Glutamatergic neuron (in vitro differentiated cells): ENCODE measurements around the gene ATE1. TPM values are rescaled to one million over a fixed set of nuclear protein-coding genes. Genes with fewer than 3 reads are reported as not detected.

Source experiments
- DNase-seq: peaks from one replicate; pipeline ENCODE4 v3.0.0; 2022
- H3K27ac Mint-ChIP-seq: one replicate; pipeline ENCODE4 v1.8.0; 2020; ENCODE audit warnings: mild to moderate bottlenecking, mixed read lengths, inconsistent platforms; ENCODE audit not compliant: unreplicated experiment
- H3K27me3 Mint-ChIP-seq: one replicate; pipeline ENCODE4 v1.8.0; 2020; ENCODE audit warnings: mild to moderate bottlenecking, moderate library complexity, mixed read lengths, inconsistent platforms; ENCODE audit not compliant: unreplicated experiment
- H3K36me3 Mint-ChIP-seq: one replicate; pipeline ENCODE4 v1.8.0; 2020; ENCODE audit warnings: mild to moderate bottlenecking, mixed read lengths, inconsistent platforms; ENCODE audit not compliant: unreplicated experiment
- H3K4me1 Mint-ChIP-seq: one replicate; pipeline ENCODE4 v1.8.0; 2020; ENCODE audit warnings: mild to moderate bottlenecking, low read depth, mixed read lengths, inconsistent platforms; ENCODE audit not compliant: unreplicated experiment
- H3K4me3 Mint-ChIP-seq: one replicate; pipeline ENCODE4 v1.8.0; 2020; ENCODE audit warnings: mild to moderate bottlenecking, mixed read lengths, inconsistent platforms; ENCODE audit not compliant: unreplicated experiment
- H3K9me3 Mint-ChIP-seq: one replicate; pipeline ENCODE4 v1.8.0; 2020; ENCODE audit warnings: mild to moderate bottlenecking, moderate library complexity, mixed read lengths, inconsistent platforms; ENCODE audit not compliant: unreplicated experiment
- total RNA-seq: library from RNA; stranded (reverse); fragmentation: NEBNext Ultra II Directional; extraction: Animal tissue kit (Norgen Biotek cat#: 25700); gene quantifications from one replicate; pipeline ENCODE4 v1.2.1, GENCODE V29; 2021; ENCODE audit not compliant: unreplicated experiment
- TF ChIP-seq, protein P1 (sequence below): fragments of 200-600 bp; sonication (generic); IDR thresholded peaks from one replicate; pipeline ENCODE4 v1.5.0; 2021; ENCODE audit not compliant: partially characterized antibody, unreplicated experiment

Gene ATE1
- total RNA-seq, 1 donor from 2014 or later, result 30.4 TPM

DNA sequence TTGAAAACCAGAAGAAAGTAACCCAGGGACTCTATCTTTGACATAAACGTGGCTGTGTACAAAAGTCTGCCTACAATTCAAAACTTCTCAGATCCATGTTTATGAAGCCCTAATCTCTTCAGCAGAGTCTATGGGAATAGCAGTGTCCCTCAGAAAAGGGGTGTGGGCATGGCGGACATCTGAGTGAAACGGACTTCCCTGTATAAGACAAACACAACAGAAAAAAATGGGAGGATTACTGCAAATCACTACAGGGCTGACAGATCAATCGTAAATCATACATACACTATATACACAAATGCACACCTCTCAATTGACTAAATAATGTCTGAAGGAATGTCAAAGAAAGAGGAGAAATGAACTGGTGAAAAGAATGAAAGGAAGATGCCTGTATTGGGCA is 114.0 kb downstream of the ATE1 start:
- peaks cover 2% of the 10 kb centered on the region for H3K4me1 Mint-ChIP-seq
- H3K4me3 Mint-ChIP-seq, result no peak overlapping the region
- TF ChIP-seq, protein P1, sequence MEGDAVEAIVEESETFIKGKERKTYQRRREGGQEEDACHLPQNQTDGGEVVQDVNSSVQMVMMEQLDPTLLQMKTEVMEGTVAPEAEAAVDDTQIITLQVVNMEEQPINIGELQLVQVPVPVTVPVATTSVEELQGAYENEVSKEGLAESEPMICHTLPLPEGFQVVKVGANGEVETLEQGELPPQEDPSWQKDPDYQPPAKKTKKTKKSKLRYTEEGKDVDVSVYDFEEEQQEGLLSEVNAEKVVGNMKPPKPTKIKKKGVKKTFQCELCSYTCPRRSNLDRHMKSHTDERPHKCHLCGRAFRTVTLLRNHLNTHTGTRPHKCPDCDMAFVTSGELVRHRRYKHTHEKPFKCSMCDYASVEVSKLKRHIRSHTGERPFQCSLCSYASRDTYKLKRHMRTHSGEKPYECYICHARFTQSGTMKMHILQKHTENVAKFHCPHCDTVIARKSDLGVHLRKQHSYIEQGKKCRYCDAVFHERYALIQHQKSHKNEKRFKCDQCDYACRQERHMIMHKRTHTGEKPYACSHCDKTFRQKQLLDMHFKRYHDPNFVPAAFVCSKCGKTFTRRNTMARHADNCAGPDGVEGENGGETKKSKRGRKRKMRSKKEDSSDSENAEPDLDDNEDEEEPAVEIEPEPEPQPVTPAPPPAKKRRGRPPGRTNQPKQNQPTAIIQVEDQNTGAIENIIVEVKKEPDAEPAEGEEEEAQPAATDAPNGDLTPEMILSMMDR, result no peak
- H3K27ac Mint-ChIP-seq, result no peak overlapping the region
- no peaks in the 10 kb centered on the region for H3K9me3 Mint-ChIP-seq
- no peaks in the 10 kb centered on the region for H3K36me3 Mint-ChIP-seq
- H3K27me3 Mint-ChIP-seq, result no peaks in the 10 kb centered on the region
- no peak for DNase-seq

DNA sequence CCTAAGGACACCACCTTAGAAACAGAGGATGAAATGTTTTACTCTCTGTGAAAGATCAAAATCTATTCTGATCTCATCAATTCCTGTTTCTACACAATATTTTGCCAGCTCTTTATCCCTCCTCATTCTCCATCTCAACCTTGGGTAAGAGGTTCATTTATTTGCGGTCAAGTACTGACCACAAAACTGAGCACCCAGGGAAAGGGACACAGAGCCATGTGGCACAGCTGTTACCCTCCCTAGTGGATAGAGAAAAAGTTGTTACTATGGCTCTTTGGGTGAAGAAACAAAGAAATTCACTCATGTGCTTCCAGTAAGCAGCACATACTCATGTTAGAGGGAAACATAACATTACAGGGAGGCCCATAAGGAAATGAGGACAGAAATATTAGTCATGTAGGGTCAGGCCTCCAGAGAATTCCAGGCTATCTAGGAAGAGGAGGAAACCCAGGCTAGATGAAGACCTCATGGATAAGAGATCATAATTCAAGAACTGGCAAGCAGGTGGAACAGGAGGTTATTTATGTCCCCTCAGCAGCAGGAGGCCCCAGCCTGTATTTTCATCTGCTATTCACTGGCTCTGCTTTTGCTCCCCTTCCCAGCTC is 114.5 kb downstream of the ATE1 start:
- H3K4me1 Mint-ChIP-seq, result peaks cover 2% of the 10 kb centered on the region
- TF ChIP-seq, protein P1, result no peak
- no peak for DNase-seq
- no peaks in the 10 kb centered on the region for H3K36me3 Mint-ChIP-seq
- H3K27me3 Mint-ChIP-seq, result no peaks in the 10 kb centered on the region
- no peak overlapping the region for H3K4me3 Mint-ChIP-seq
- H3K27ac Mint-ChIP-seq, result no peak overlapping the region
- H3K9me3 Mint-ChIP-seq, result no peaks in the 10 kb centered on the region

DNA sequence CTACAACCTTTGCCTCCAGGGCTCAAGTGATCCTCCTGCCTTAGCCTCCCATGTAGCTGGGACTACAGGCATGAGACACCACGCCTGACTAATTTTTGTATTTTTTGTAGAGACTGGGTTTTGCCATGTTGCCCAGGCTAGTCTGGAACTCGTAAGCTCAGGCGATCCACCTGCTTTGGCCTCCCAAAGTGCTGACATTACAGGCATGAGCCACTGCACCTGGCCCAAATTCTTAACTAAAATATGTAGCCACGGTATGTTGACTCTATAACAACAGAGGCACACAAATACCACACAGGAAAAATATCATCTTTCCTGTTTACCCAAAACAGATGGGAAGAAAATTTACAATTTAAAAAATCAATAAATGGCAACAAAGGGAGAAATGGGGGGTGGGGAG is 115.8 kb downstream of the ATE1 start:
- H3K36me3 Mint-ChIP-seq, result no peaks in the 10 kb centered on the region
- TF ChIP-seq, protein P1, result no peak
- no peak for DNase-seq
- H3K27me3 Mint-ChIP-seq, result no peaks in the 10 kb centered on the region
- no peaks in the 10 kb centered on the region for H3K9me3 Mint-ChIP-seq
- H3K4me1 Mint-ChIP-seq, result peaks cover 2% of the 10 kb centered on the region
- H3K4me3 Mint-ChIP-seq, result no peak overlapping the region
- no peak overlapping the region for H3K27ac Mint-ChIP-seq

DNA sequence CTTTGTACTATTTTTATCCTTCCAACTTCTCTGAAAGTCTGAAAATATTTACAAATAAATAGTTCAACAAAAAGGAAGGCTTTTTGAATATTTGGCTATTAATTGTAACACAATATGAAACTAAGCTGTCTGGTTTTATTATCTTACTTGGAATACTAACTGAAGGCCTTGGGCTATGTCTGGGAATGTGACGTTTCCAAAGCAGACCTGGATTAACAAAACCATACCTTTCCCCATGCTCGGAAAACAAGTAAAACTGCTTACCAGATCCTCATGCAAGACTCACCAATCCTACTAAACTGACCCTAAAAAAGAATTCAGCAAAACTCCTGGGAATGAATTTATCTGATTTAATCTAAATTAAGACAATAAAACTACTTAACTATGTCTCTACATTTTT is 116.4 kb downstream of the ATE1 start:
- peaks cover 2% of the 10 kb centered on the region for H3K4me1 Mint-ChIP-seq
- no peaks in the 10 kb centered on the region for H3K27me3 Mint-ChIP-seq
- H3K4me3 Mint-ChIP-seq, result no peak overlapping the region
- H3K9me3 Mint-ChIP-seq, result no peaks in the 10 kb centered on the region
- TF ChIP-seq, protein P1, result no peak
- H3K36me3 Mint-ChIP-seq, result no peaks in the 10 kb centered on the region
- no peak overlapping the region for H3K27ac Mint-ChIP-seq
- no peak for DNase-seq

DNA sequence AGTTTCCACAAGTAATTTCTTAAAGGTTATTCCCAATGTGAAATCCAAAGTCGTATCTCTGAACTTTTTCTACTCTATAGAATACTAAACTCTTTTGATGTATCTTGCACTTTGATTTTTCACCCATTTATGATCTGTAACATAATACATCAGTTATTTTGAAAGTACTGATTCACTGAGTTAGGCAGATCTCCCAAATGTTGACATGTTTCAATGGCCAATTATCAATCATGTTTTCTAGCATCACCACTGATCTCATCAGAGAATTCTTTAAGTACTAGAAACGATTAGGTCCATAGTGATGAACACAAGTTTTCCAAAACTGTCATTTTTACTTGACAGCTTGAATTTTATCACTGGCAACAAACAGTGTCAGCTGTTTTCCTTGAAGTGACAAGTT is 119.0 kb downstream of the ATE1 start:
- Mint-ChIP-seq H3K4me3 (no peak overlapping the region), H3K9me3 (no peaks in the 10 kb centered on the region), H3K27me3 (no peaks in the 10 kb centered on the region), H3K36me3 (no peaks in the 10 kb centered on the region), H3K27ac (no peak overlapping the region), H3K4me1 (peaks cover 2% of the 10 kb centered on the region)
- TF ChIP-seq, protein P1, result no peak
- no peak for DNase-seq
